ENCODE results near the gene CELSR1.

The CELSR1 gene

DNA sequence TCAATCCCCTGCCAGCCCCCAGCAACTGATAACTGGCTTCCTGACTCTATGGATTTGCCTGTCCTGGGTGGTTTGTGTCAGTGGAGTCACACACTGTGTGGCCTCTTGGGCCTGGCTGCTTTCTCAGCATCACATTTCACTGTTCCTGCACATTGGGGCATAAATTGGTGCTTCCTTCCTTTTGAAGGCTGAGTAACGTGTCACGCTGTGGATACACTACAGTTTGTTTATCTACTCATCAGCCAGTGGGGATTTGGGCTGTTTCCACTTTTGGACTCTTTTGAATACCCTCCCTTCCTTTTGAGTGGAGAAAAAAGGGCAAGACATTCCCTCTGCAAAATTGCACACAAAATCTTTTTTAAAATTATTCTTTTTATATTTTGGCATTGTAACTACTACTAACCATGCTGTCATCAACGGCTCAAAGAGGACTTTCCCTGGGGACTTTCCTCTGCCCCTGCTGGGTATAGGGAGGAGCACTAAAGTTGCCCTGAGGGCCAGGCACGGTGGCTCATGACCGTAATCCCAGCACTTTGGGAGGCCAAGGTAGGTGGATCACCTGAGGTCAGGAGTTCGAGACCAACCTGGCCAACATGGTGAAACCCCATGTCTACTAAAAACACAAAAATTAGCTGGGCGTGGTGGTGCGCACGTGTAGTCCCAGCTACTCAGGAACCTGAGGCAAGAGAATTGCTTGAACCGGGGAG lies 7.8 kb upstream of the CELSR1 start:
- H3K4me2 ChIP-seq (ENCODE audit: low read length): no peak overlapping the region
- H4K20me1 ChIP-seq (ENCODE audit: control insufficient read depth, insufficient read depth, low read depth, low read length): no peaks in the 10 kb centered on the region
- no peaks in the 10 kb centered on the region for H3K9me2 ChIP-seq (replicated peaks; ENCODE audit: control insufficient read depth, low read length)
- no peaks in the 10 kb centered on the region for H3K4me1 ChIP-seq (ENCODE audit: control insufficient read depth, low read length)
- H3K36me3 ChIP-seq (ENCODE audit: control insufficient read depth, low read length): no peaks in the 10 kb centered on the region
- TF ChIP-seq CTCF (IDR thresholded peaks at IDR 0.05; ENCODE audit: low read depth, low read length, poor library complexity, severe bottlenecking) (no peak), EZH2phosphoT487 (IDR thresholded peaks at IDR 0.05; ENCODE audit: borderline replicate concordance, low read length) (no peak)
- H3K27ac ChIP-seq (ENCODE audit: low read depth, low read length): no peak overlapping the region
- H3K4me3 ChIP-seq (ENCODE audit: low read length): no peak overlapping the region
- peaks cover 15% of the 10 kb centered on the region for H3K27me3 ChIP-seq (ENCODE audit: control insufficient read depth, low read length)
- H3K79me2 ChIP-seq (ENCODE audit: control insufficient read depth, low read length): no peaks in the 10 kb centered on the region
- H3F3A ChIP-seq (ENCODE audit: control insufficient read depth, insufficient read depth): no peaks in the 10 kb centered on the region
- no peaks in the 10 kb centered on the region for H3K9me3 ChIP-seq (ENCODE audit: control insufficient read depth, insufficient read depth, low read length)

DNA sequence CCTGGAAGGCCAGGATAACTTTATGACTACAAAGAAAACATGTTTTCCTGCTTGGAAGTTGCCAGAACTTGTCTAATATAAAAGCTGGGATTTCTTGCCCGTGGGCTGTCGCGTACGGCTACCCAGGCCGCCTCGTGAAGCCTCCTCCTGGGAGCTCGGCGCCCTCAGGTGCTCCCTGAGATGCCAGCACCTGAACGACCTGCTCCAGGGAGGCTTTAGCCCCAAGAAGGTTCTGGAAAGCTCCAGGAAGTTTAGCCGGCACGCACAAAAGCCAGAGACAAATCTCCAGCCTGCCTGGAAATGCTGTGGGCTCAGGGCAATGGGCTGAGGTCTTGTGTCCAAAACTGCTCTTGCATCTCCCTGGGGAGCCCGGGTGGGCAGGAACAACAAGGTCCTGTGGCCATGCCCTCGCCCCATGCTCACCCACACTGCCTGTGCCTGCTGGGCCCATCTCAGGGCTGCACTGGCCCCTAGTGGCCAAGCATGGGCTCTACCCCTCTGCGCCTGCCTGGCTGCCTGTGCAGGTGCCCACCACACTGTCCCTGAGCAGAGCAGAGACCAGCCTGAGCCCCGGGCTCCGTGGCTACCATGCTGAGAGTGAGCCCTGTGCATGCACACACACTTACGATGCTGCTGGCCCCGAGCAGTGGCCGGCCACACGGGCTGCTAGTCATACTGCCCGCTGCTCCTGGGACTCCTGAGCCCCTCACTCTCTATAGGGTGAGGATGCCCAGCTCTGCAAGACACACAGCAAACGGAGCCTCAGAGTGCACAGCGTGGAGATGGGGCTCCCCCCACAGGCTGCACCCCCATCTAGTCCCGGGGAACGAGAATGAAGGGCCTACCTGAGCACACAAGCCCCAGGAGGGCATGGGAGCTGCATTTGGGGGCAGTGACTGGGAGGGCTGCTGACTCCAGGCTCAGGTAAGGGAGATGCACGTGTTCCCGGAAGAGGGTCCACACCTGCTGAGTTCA lies 4.9 kb upstream of the CELSR1 start:
- Histone ChIP-seq H3K79me2 (ENCODE audit: control insufficient read depth, low read length) (no peaks in the 10 kb centered on the region), H3K9me3 (ENCODE audit: control insufficient read depth, insufficient read depth, low read length) (no peaks in the 10 kb centered on the region), H3K4me3 (ENCODE audit: low read length) (no peak overlapping the region), H3K36me3 (ENCODE audit: control insufficient read depth, low read length) (no peaks in the 10 kb centered on the region), H3K27me3 (ENCODE audit: control insufficient read depth, low read length) (peaks cover 32% of the 10 kb centered on the region), H3K4me1 (ENCODE audit: control insufficient read depth, low read length) (no peaks in the 10 kb centered on the region), H4K20me1 (ENCODE audit: control insufficient read depth, insufficient read depth, low read depth, low read length) (no peaks in the 10 kb centered on the region), H3F3A (ENCODE audit: control insufficient read depth, insufficient read depth) (no peaks in the 10 kb centered on the region), H3K27ac (ENCODE audit: low read depth, low read length) (no peak overlapping the region), H3K9me2 (replicated peaks; ENCODE audit: control insufficient read depth, low read length) (no peaks in the 10 kb centered on the region), H3K4me2 (ENCODE audit: low read length) (no peak overlapping the region)
- no peak for TF ChIP-seq EZH2phosphoT487 (IDR thresholded peaks at IDR 0.05; ENCODE audit: borderline replicate concordance, low read length)
- TF ChIP-seq CTCF (IDR thresholded peaks at IDR 0.05; ENCODE audit: low read depth, low read length, poor library complexity, severe bottlenecking): peak; percentile 92

DNA sequence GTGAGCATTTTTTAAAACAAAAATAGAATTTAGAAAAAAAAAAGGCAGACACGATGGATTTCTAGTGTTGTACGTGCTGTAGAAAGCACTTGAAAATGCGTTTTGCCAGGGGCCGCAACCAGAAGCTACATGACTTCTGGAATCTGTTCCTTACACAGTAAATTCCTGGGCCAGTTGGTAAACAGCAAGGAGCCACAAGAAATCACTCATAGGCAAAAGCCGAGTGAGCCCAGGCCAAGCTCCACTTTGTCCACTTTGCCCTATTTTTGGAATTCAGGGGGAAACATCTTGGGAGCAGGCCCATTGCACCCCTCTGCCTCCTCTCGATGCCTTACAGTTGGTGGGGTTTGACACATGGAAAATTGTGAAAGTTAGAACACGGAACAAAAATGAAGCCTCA lies 4.1 kb upstream of the CELSR1 start:
- Histone ChIP-seq H3K79me2 (ENCODE audit: control insufficient read depth, low read length) (no peaks in the 10 kb centered on the region), H4K20me1 (ENCODE audit: control insufficient read depth, insufficient read depth, low read depth, low read length) (no peaks in the 10 kb centered on the region), H3K4me3 (ENCODE audit: low read length) (no peak overlapping the region), H3K4me1 (ENCODE audit: control insufficient read depth, low read length) (no peaks in the 10 kb centered on the region), H3K9me3 (ENCODE audit: control insufficient read depth, insufficient read depth, low read length) (no peaks in the 10 kb centered on the region), H3K9me2 (replicated peaks; ENCODE audit: control insufficient read depth, low read length) (no peaks in the 10 kb centered on the region), H3F3A (ENCODE audit: control insufficient read depth, insufficient read depth) (no peaks in the 10 kb centered on the region), H3K4me2 (ENCODE audit: low read length) (no peak overlapping the region), H3K27ac (ENCODE audit: low read depth, low read length) (no peak overlapping the region), H3K36me3 (ENCODE audit: control insufficient read depth, low read length) (no peaks in the 10 kb centered on the region), H3K27me3 (ENCODE audit: control insufficient read depth, low read length) (peaks cover 30% of the 10 kb centered on the region)
- TF ChIP-seq EZH2phosphoT487 (IDR thresholded peaks at IDR 0.05; ENCODE audit: borderline replicate concordance, low read length): no peak
- no peak for TF ChIP-seq CTCF (IDR thresholded peaks at IDR 0.05; ENCODE audit: low read depth, low read length, poor library complexity, severe bottlenecking)

Measured in DOHH2 (cell line).